HS-5 (cell line): ENCODE results near the gene DENND10.
A peak's percentile ranks its signal among the peaks of the same experiment; 100 is the strongest.
"Not testable (repeated sequence)": the region's sequence is repeated elsewhere in the genome, so short reads cannot be mapped to it uniquely, and the experiment has no call there.

Experiments used
- DNase-seq: peaks from one replicate; pipeline ENCODE4 v3.0.0-alpha.2; 2012; ENCODE audit warnings: low read depth

Gene DENND10, protein sequence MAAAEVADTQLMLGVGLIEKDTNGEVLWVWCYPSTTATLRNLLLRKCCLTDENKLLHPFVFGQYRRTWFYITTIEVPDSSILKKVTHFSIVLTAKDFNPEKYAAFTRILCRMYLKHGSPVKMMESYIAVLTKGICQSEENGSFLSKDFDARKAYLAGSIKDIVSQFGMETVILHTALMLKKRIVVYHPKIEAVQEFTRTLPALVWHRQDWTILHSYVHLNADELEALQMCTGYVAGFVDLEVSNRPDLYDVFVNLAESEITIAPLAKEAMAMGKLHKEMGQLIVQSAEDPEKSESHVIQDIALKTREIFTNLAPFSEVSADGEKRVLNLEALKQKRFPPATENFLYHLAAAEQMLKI

DNA sequence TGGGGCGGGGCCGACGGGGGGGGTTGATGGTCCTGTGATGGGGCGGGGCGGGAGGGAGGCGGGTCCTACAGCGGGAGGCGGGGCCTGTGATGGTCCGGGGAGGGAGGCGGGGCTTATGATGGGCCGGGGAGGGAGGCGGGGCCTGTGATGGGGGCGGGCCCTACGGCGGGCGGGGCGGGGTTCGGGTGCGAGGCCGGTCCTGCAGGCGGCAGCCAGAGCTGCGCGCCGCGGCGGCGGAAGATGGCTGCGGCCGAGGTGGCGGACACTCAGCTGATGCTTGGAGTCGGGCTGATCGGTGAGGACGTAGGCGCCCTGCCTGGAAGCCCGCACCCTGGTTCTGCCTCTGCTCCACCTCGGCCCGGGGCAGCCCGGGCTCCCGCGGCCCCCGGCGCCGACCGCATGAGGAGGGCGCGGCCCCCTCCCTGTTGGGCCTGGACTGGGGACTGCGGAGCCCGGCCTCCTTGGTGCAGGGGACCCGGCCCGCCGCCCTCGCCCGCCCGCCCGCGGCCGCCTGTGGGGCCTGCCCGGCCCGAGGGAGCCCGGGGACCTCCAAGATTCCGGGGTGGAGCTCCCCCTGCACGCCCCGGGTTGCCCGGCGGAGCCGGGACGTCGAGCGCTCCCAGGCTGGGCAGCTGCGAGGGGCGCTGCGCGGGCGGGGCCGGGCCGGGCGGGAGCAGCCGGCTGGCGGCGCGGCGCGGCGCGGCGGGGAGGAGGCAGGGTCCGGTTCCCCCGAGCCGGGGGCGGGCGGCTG lies at the start of gene DENND10:
DENND10 (plus strand) TSS at position 211 of the 751 bp plus-strand sequence; CDS start at position 241, 30 bp downstream.
- no peak for DNase-seq

DNA sequence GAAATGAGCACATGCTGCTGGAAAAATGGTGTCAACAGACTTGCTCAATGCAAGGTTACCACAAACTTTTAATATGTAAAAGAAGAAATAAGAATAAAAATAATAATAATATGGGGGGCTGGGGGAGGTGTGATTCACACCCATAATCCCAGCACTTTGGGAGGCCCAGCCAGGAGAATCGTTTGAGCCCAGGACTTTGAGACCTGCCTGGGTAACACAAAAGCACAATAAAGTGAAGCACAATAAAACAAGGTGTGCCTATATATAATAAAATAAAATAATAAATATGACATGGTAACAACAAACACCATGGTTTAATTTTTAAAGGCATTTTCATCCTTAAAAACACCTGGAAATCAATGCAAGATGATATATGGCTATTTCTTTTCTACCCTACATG lies 48.4 kb upstream of the DENND10 start:
- DNase-seq: no peak

DNA sequence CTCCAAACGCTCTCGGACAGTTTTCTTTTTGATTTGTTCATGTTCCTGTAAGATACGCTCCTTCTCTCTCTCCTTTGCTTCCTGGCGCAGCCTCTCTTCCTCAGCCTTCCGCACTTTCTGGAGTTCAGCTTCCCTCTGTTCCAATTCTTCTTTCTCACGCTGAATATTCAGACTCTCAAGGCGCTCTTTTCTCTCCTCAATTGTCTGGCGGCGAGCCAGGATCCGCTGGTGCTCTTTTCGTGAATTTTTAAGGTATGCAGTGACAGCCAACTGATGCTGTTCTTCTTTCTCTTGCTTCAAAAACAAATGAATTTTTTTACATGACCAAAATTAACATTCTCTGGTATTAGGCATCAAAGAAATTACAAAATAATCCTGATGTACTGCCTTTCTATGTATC lies 45.9 kb upstream of the DENND10 start:
- DNase-seq: no peak

DNA sequence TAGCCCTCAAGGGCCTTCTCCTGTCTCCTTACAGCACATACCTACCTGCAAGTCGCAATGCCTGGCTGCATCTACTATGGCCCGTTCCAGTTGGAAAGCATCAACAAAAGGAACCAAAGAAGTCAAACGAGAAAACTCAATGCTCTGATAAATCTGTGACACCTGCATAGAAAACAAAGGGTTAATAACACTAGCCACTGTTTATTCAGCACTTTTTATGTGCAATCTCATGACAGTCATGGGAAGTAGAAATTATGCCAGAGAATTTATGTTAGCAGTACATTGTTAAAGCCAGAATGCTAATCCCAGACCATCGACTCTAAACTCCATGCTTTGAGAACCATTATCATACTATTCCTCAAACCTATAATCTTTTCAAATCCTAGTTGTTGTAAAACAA lies 44.4 kb upstream of the DENND10 start:
- DNase-seq: no peak

DNA sequence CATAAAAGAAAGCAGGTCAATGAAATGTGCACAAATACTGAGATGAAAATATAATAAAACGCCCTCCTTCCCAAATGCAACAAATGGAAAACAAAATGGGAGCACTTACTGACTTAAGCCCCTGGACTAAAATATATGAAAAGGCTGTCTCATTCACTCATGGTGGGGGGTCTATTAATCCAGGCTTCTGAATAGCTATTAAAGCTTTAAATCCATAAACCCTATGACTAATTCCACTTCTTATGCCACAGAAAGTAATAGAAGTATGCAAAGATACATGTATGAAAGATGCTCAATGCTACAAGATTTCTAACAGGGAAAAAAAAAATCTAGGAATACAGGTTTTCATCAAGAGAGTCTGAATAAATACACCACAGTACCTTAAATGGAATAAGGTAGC lies 43.8 kb upstream of the DENND10 start:
- no peak for DNase-seq

DNA sequence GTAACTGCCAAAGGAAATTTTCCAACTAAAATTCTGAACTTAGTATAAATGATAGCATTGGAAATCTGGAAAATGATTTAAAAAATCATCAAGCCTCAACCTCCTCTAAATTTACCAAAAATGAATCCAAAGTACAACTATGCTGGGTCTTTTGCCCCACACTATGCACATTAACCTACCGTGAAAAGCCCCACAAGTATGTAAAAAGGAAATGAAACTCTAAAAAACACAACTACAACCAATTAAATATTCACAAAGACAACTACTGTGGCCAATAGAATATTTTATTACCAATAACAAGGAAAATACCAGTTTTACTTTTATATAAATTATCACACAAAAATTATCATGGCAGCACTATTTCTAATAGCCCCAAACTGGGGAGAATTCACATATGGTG lies 42.6 kb upstream of the DENND10 start:
- DNase-seq: no peak

DNA sequence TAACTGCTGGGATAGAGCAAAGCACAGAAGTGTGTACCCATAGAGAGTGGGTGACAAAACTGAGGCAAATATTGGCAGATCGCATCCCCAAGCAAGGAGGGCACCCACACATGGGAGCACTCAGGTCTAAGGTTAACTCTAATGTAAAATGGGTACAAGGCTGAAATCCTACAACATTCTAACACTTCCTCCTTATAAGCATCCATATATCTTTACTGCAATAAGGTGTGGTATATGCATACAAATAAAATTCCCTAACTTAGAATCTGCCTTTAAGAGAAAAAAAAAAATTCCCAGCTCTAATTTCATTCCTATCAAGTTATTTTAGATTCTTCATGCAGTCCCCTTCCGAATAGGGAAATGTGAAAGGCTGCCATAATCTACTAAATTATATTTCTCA lies 42.0 kb upstream of the DENND10 start:
- DNase-seq: no peak

DNA sequence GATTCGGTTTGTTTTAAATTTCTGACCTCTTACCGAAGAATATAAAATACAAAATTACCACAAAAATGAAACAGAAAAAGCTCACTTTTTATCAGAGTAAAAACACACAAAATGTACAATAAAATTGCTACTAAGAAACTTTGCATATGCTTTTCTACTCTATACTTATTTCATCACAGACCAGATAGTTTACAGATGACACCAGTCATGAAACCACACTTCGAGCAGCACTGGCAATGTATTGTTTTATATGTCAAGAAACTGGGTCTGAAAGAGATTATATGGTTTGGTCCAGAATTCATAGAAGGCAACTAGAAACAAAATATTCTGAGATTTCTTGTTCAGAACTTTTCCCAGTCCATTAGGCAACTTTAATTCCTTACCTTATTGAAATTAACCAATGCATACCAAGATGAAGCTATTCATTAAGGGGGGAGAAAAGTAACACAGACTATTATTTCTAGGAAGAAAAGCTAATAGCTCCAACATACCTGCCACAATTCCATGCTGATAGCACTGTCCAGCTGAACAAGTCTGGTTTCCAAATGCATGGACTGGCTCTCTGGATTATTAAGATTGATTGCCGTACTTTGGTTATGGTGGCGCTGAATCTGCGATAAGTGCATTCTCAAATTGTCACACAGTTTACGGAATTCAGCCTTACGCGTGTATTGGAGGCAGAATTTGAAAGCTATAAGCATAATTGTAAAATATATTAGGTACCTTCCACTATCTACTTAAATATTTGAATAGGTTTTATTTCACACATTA lies 33.3 kb upstream of the DENND10 start:
- DNase-seq: no peak

DNA sequence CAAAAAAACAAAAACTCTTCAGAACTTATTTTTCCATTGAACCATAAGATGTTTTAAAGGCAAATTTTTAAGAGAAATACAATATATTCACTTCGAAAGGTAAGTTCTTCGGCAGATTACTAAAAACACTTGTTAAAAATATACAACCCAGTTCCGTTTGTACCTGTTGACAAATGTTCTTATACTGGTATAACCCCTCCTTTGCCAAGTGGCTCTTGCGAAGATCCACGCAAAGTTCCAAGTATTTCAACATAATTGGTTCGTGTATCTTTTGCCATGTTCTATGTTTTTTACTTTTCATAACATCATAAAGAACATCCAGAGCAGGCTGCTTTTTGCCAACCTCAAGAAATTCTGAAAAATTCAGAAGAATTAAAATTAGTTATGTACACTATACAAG lies 30.3 kb upstream of the DENND10 start:
- DNase-seq: no peak

DNA sequence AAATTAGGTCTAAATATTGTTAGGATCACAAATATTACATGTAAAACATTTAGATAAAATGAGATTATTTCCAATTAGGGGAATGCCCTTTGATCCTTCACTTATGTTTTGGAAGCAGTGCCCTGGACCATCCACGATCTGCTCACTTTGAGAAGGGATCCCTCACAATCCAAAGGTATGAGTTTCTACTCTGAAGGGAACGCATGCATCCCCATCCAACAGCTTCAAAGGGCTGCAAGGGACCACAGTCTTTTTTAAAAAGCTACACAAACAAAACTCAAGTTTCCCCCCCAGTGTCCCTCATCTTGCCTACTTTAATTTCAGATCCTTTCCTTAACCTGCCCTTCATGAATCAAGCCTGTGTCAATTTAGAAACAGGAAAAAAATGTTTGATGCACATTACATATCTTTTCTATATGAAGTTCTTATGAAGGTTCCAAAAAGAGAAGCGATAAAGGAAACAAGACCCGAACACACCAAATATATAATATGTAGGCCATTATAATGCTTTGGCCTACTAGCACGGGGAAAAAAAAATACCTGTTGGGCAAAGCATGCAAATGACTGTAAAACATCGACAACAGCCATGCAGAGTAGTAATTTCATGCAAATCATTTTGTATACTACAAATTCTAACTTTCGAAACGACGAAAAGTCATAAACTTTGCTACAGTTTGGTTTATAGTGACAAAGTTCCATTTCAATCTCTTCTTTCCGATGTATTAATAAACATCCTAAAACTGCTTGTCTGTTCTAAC lies 25.3 kb upstream of the DENND10 start:
- no peak for DNase-seq

DNA sequence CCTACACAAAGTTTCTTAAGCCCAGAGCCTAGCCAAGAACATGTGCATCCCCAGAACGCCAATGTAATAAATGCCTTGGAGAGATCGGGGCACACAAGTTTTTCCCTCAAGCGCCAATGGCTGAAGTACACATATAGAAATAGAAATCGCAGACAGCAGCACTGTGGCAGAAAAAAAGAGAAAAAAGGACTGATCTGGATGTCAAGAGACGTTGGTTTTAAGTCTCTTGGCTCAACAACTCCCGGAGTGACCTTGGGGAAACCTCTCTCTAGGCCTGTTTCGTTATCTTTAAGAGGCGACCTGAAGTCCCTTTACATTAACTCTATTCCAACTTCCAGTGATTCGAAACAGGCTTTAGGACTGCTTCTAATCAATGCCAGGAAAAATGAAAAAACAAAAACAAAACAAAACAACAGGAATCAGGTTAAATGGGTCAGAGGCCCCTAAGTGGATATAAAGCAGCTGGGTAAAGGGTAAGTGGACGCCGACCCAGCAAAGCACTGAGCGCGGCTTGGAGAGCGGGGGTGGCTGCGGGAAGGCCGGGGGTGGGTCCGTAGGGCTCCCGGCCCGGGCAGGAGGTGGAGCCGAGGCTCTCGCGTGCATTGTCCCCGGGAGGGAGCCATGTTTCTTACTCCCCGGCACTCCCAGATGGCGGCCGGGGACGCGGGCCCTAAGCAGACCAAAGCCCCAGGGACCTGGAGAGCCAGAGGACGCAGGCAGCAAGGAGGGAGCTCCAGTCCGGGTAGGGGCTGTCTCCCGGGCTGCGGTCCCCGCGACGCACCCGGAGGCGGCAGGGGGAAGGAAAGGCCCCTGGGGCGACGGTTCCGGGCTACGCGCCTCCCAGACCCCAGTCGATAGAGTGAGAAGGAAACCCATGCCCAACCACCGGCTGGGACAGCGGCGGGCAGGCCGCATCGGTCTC lies 24.1 kb upstream of the DENND10 start:
- no peak for DNase-seq

DNA sequence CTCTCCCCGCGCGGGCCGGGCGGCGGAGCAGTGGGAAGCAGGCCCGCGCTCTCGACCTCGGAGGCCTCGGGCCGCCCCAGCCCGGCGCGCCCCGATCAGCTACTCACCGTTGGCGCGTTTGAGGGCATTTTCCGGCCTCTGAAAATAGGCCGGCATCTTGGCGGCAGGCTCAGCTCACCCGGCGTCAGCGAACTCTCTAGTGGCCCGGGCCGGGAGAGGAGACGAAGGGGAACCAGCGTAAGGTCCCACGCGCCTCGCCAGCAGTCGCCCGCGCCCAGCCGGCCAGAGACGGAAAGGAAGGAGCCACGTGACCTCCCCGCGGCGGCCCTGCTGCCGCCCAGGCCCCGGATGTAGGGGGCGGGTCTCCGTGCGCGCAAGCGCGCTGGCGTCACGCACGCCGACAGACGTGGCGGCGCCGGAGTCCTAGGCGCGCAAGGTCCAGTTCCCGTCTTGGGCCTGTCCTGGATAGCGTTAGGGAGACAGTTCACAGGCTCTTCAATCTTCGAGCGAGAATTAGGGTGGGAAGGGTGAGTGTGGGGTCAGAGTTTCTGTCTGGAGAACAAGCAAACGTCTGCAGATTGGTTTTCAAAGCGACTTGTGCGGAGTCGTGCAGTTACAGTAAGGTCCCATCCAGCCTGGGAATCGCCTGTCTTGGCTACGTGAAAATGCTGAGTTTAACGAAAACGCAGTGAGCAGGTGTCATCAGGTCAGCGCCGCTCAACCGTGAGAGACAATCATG lies 23.2 kb upstream of the DENND10 start, which contains the start of gene EIF3A:
EIF3A (minus strand) TSS at position 297 of the 739 bp plus-strand sequence; CDS start at position 156, 141 bp downstream.
- peak; percentile 69 for DNase-seq

DNA sequence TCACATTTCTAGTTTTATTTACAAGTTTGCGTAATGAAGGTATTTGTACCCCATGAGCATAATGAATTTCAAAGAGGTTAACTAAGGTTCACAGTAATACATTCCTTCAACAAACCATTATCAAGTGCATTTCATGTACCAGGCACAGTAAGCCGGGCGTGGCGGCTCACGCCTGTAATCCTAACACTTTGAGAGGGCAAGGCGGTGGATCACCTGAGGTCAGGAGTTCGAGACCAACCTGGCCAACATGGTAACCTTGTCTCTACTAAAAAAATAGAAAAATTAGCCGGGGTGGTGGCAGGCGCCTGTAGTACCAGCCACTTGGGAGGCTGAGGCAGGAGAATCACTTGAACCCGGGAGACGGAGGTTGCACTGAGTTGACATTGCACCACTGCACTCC lies 19.0 kb upstream of the DENND10 start:
- DNase-seq: no peak

DNA sequence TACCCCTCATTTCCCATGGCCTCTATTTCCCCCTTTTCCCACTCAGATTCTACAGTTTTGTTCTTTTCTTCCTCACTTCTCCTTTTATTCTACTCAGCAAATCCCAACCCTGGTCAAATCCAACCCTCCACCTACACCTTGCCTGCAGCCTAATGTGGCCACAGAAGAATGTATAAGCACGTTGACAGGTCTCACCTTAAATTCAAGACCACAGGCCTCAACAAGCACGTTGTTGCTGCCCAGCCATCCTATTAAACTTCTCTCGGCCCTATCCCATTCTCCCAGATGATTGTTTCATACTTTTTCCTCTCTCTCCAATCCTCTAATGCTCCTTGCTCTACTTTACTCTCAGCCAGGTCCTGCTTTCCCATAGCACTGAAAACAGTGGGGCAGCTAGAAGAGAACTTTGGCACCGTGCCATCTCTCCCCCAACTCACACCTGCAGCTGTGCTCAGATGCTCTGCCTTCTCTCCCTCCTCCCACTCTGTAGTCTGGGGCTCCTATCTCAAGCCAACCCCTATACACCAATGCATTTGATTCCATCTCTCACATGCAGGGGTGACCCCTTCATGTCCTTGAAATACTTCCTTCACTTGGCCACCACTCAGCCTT lies 16.5 kb upstream of the DENND10 start:
- DNase-seq: no peak

DNA sequence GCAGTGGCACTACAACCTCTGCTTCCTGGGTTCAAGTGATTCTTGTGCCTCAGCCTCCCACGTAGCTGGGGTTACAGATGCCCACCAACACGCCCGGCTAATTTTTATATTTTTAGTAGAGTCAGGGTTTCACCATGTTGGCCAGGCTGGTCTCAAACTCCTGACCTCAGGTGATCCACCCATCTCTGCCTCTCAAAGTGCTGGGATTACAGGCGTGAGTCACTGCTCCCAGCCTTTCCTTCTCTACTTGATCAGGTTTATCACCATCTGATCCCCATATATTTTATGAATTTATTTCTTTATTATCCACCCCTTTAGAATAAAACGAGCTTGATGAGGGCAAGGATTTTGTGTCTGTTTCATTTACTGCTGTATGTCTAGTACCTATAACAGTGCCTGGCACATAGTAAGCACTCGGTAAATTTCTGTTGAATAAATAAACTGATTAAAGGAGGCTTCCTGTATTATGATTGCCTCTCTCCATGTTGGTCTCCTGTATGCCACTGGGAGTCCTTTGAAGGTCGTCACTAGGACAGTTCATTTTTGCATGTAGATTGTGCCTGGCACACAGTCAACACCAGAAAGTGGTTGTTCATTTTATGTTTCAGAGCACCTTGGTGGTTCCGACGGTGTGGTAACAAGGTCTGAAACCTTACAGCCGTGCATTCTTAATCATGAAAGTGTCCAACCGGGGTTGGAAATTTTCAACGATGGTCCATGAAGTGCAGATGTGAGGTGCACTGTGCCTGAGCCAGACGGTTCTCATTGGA lies 13.7 kb upstream of the DENND10 start:
- DNase-seq: no peak

DNA sequence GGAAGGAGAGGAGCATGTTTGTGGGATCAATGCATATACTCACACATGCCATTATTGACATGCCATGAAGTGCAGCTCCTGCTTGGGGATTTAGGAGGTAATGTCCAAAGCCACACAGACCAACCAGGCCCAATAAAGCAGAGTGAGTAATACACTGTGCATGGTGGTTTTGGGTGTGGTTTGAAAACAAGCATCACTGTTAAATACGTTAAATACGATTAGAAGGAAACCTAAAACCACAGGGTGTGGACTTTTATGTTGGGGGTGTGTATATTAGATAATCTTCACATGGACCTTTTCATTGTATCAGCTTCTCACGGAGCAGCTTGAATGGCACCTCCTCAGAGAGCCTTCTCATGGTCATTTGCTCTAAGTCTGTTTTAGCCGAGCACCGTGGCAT lies 12.9 kb upstream of the DENND10 start:
- peak; percentile 77 for DNase-seq

DNA sequence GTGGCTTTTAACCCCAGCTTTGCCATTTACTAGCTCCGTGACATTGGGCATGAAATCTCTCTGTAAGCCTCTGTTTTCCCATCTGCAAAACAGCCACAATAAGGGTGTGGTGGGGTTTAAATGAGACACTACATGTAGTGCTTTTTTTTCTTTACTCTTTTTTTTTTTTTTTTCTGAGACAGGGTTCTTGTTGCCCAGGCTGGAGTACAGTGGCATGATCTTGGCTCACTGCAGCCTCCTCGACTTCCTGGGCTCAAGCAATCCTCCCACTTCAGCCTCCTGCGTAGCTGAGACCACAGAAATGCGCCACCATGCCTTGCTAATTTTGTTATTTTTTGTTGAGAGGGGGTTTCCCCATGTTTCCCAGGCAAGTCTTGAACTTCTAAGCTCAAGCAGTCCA lies 8.3 kb upstream of the DENND10 start:
- DNase-seq: no peak

DNA sequence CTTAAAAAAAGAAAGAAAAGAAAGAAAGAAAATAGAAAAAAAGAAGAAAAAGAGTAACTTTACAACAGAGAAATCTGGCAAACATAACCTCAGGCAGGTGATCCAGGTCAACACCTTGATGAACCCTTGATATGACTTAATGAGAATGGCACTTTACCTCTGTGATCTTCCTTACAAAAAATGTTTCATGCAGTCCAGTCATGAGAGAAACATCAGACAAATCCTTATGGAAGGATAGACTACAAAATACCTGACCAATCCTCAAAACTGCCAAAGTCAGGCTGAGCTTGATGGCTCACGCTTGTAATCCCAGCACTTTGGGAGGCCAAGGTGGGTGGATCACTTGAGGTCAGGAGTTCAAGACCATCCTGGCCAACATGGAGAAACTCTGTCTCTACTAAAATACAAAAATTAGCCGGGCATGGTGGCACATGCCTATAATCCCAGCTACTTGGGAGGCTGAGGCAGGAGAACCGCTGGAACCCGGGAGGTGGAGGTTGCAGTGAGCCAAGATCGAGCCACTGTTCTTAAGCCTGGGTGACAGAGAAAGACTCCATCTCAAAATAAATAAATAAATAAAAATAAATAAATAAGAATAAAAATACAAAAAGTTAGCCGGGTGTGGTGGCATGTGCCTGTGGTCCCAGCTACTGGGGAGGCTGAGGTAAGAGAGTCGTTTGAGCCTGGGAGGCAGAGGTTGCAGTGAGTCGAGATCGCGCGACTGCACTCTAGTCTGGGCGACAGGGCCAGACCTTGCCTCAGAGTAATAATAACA lies 7.1 kb upstream of the DENND10 start:
- not testable (repeated sequence) for DNase-seq
